GM19351 (cell line): ENCODE data around the gene ERG.

ENCODE experiments used
- ATAC-seq: cut with Tn5 transposase; IDR thresholded peaks from one replicate; pipeline ENCODE4 v1.9.1; 2021; ENCODE audit warnings: mild to moderate bottlenecking, moderate library complexity; ENCODE audit not compliant: unreplicated experiment

ERG gene

DNA sequence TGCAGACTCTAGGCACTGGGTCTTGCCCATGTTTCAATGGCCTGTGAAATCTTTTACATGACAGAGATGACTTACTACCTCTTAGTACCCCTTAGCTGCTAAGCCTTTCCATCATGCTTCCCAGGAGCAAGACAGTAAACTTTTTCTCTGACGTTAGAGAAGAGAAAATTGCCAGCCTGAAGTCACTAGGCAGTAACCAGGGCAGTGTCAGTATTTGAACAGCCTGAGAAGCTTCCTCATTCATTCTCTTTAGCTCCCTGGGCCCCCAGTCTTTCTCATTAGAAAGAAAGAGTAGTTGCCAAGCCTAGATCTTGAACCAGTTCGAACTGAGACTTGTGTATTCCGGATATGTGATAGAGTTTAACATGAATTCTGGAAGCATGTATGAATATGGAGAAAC is 99.2 kb downstream of the ERG start:
- no peak for ATAC-seq

DNA sequence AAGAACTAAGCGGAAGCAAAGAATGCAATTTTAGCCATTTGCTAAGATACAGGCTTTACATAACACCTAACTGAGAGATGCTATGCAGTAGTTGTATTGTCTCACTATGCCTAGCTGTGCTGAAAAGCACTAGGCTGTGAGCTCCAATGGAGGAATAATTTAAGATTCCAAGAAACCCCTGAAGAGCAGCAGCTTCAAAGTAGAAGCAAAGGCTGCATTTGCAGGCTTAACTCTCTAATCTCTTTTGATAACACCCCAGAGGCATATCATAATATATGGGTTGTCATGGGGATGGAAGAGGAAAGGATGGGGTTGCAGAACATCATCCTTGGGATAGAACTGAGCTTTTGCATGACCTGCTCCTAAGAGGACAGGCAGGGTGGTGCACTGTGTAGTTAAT is 102.0 kb downstream of the ERG start:
- ATAC-seq: no peak

- no peak for ATAC-seq
These were observed 102.7 kb downstream of the ERG start for GRCh38 chr21:38395581-38395980.

GRCh38 chr21:38392661-38393060 is 105.6 kb downstream of the ERG start:
- ATAC-seq: no peak

GRCh38 chr21:38389896-38390295 is 108.4 kb downstream of the ERG start:
- no peak for ATAC-seq

DNA sequence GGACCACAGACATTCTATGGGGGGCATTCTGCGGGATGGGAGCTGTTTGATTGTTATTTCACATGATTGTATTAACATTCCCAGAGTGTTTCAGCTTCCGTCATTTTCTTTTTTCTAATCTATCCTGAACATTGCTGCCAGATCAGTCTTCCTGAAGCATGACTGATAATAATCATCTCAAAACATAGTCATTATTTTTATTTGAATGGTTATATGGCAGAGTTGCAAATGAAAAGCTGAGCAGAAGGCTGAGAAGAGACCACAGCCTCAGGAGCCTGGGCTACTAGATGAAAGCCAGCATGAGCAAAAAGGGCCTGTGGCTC is 109.0 kb downstream of the ERG start:
- ATAC-seq: no peak

DNA sequence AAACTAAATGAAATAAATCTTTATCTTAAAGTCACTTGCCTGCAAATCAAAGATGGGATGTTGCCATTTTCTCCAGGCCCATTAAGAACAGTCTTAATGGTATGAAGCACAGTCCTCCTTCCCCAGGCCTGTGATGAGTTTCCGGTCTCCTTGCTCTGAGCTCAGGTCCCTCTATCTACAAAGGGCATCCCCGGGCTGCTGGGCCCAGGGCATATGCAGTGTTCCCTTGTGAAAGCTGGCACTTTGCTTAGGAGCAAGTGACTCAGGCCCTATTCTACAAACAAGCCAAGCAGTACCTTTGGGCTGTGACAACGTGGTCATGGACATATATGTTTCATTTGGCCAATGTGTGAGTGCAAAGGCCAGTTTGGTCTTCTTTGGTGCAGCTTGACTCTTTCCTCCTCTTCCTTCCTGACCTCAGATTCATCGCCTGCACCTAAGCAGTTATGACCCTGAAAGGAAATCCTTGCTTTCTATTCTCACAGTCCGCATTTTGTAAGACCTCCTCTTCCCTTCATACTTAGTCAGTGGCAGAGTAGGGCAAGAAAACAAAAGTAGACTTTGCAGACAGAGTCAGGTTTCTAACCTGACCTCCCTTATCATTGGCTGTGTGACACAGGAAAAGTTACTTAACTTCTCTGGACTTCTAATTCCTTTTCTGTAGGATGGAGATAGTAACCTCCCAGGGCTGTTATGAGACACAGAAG is 109.5 kb downstream of the ERG start:
- no peak for ATAC-seq

- no peak for ATAC-seq
These were observed 110.1 kb downstream of the ERG start for GRCh38 chr21:38388203-38388602.

DNA sequence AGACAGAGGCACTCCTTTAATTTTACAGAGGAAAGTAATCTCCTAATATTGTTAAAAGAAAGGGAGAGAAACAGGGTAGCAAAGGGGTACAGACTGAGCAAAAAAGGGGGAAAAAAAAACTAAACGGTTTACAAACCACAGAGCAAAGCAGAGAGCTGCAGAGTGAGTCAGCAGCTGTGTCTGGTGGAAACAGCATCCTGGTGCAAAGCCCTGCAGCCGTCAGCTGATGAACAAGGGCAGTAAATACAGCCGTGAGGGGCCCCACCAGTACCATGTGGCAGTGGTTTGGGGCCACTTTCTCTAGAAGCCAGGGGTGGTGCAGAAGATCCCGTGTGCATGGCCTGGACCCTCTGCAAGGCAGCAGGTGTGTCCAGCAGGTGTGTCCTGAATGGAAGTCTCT is 111.3 kb downstream of the ERG start:
- ATAC-seq: no peak

GRCh38 chr21:38385427-38386175 is 112.7 kb downstream of the ERG start:
- ATAC-seq: no peak

- ATAC-seq: no peak
These were observed 113.4 kb downstream of the ERG start for GRCh38 chr21:38384675-38385426.

DNA sequence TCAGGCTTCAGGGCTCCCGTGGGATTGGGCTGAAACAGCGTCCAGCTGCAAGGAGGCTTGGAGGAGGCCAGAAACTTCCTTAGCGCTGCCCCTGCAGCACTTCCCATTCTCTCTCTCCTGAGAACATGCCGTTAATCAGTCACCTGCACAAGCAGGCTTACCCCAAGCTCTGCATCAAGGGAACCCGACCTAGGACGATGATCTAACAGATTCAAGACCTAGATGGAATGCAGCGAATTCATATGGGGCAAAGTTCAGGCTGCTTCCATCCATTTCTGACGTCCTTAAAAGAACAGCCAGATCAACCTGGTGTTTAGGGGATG is 114.1 kb downstream of the ERG start:
- no peak for ATAC-seq

- no peak for ATAC-seq
These were observed 114.7 kb downstream of the ERG start for GRCh38 chr21:38383411-38384237.

DNA sequence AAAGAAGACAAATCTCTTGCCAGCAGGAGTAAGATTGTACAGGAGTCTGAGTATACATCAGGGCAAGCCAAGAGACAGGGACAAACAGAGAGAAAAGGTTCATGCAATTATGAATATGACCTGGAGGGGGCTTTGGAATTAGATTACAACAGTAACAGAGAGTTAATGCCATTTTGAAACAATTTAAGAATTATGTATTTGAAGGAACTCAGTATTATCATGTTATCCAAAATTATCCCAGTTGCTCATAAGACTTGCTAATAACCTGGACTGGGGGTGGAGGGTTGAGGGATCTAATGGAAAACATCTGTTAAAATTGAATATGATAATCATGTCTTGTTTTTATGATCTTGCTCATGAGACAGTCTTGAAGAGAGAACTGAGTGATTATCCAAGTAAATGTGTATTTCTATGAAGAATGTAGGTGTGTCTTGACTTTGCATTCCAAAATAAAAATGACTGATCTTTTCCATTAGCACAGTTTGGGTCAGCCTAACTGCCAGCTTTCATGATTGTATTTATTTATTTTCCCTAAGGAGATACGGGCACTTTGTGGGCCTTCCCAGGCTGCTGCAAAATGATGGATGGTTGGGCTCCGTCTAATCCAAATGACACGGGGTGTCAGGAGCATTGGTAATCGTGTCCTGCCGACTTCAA is 117.7 kb downstream of the ERG start:
- ATAC-seq: no peak

GRCh38 chr21:38379147-38379546 is 119.1 kb downstream of the ERG start:
- no peak for ATAC-seq

DNA sequence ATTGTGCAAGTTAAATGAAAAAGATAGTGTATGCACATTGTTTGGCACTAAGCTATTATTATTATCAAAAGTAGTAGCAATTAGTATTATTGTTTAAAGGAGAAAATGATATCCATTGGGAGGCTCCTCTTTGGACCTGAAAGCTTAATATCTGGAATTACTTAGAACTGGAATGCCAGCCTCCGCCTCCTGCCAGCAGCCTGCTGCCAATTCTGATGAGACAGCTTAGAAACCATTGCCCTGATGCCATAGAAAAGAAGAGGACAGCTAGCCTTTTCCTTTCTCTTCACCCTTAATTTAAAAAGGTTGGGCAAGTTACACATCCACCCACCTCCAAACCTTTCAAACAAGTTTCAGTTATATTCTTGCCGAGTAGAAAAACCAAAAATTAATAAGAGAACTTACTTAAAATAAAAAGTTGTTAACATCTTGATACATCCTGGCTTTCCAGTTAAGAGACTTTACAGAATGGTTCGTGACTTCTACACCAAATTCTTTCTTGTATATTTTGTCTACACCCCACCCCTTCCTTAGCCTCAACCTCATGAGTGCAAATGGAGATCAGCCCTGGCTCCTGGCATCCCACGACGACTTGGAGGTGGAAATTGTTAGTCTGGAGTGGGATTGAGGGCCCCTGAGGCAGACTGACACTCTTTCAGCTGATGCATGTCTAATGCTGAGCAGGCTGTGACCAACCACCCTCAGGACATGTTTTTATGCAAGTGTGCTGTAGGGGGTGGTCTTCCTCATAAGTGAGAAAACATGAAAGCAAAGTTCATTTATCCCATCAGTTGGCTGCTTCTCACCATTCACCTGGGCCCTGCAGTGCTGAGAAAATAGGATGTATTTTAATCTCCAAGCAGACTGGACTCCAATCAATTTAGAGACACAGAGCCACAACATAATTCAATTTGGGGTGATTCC is 120.8 kb downstream of the ERG start:
- ATAC-seq: no peak

- no peak for ATAC-seq
These were observed 121.6 kb downstream of the ERG start for GRCh38 chr21:38376693-38377092.

DNA sequence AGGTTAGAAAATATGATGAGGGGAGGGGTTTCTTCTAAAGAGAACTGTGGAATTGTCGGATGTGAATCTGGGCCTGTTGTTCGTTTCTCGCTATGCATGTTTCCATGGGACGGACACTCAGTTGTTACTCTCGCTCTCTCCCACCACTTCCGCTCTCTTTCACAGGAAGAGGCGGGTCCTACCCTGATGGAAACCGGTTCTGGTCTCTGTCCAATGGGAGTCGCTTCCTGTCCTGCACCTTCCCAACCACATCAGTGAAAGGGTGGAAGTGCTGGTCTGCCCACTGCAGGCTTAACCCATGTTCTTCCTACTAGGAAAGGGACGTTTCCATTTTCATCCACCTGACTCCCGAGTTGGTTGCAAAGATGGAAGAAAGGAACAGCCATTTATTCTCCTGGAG is 122.0 kb downstream of the ERG start:
- no peak for ATAC-seq

DNA sequence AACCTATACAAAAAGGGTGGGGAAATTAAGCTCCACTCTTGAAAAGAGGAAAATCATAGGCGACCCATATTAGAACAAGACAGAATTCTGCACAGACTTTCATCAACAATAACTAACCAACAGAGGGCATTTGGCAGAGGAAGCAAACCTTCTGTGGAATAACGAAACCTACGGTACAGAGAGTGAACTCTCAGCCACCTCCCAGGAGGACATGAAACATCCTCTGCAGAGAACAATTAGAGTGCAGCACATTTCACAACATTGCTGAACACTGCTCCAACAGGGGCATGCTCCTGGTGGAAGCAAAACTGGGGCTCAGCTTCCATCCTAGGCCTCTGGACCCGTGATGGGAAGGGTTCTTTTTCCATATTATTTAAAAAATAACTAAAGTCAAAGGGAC is 130.6 kb downstream of the ERG start:
- no peak for ATAC-seq

DNA sequence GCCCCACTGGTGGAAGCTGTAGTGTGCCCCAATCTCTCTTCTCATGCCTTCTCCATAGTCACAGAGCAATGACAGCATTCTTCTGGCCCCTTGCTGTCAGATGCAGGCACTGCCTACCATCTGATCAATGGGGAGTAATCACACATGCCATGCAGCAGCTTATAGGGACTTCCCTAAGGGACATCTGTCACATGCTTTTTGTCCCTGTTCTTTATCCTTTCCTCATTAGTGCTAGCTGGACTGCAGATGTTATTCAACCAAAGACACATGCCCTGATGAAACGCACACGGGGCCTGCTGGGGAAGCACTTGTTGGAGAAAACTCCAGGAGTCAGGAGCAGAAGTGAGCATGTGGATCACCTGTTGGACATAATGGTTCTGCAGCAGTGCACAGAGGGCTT is 132.8 kb downstream of the ERG start:
- ATAC-seq: no peak
